PFSK-1 (cell line): ENCODE results near the gene PNPLA7.

ENCODE experiments used
- FOXP2 ChIP-seq: optimal IDR thresholded peaks from 2 replicates; pipeline ENCODE3; 2011; ENCODE audit warnings: borderline replicate concordance, control low read depth, inconsistent platforms; ENCODE audit not compliant: insufficient read depth; ENCODE audit errors: extremely low read length, extremely low read depth
- POLR2AphosphoS5 ChIP-seq: IDR thresholded peaks from 2 replicates; pipeline ENCODE4 v1.6.1; 2012; ENCODE audit warnings: low read depth, mild to moderate bottlenecking, control low read depth, low read length, moderate library complexity
- SIN3A ChIP-seq: IDR thresholded peaks from 2 replicates; pipeline ENCODE4 v1.6.1; 2012; ENCODE audit warnings: mild to moderate bottlenecking, low read length, moderate library complexity, borderline replicate concordance; ENCODE audit not compliant: insufficient read depth
- TAF1 ChIP-seq: IDR thresholded peaks from 2 replicates; pipeline ENCODE4 v1.6.1; 2012; ENCODE audit warnings: low read length, control low read depth, borderline replicate concordance; ENCODE audit not compliant: insufficient read depth
- TF ChIP-seq, protein P1 (sequence below), 2 experiments: IDR thresholded peaks; 2 replicates each; pipeline versions ENCODE4 v1.6.1 to v1.8.0; 2011 to 2012; ENCODE audit warnings: low read depth in 2 of 2, low read length in 2 of 2, control low read depth in 1 of 2, inconsistent platforms in 1 of 2, mild to moderate bottlenecking in 1 of 2, moderate library complexity in 1 of 2; ENCODE audit not compliant: insufficient read depth in 1 of 2

The PNPLA7 gene

GRCh38 chr9:137452006-137452760 lies 98.0 kb downstream of the PNPLA7 start:
- TF ChIP-seq SIN3A (no peak), FOXP2 (no peak), POLR2AphosphoS5 (no peak), TAF1 (no peak)
- TF ChIP-seq, protein P1, sequence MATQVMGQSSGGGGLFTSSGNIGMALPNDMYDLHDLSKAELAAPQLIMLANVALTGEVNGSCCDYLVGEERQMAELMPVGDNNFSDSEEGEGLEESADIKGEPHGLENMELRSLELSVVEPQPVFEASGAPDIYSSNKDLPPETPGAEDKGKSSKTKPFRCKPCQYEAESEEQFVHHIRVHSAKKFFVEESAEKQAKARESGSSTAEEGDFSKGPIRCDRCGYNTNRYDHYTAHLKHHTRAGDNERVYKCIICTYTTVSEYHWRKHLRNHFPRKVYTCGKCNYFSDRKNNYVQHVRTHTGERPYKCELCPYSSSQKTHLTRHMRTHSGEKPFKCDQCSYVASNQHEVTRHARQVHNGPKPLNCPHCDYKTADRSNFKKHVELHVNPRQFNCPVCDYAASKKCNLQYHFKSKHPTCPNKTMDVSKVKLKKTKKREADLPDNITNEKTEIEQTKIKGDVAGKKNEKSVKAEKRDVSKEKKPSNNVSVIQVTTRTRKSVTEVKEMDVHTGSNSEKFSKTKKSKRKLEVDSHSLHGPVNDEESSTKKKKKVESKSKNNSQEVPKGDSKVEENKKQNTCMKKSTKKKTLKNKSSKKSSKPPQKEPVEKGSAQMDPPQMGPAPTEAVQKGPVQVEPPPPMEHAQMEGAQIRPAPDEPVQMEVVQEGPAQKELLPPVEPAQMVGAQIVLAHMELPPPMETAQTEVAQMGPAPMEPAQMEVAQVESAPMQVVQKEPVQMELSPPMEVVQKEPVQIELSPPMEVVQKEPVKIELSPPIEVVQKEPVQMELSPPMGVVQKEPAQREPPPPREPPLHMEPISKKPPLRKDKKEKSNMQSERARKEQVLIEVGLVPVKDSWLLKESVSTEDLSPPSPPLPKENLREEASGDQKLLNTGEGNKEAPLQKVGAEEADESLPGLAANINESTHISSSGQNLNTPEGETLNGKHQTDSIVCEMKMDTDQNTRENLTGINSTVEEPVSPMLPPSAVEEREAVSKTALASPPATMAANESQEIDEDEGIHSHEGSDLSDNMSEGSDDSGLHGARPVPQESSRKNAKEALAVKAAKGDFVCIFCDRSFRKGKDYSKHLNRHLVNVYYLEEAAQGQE (IDR thresholded peaks at IDR 0.05; ENCODE audit: insufficient read depth in 1 of 2, low read depth in 2 of 2, low read length in 2 of 2) = no peak

DNA sequence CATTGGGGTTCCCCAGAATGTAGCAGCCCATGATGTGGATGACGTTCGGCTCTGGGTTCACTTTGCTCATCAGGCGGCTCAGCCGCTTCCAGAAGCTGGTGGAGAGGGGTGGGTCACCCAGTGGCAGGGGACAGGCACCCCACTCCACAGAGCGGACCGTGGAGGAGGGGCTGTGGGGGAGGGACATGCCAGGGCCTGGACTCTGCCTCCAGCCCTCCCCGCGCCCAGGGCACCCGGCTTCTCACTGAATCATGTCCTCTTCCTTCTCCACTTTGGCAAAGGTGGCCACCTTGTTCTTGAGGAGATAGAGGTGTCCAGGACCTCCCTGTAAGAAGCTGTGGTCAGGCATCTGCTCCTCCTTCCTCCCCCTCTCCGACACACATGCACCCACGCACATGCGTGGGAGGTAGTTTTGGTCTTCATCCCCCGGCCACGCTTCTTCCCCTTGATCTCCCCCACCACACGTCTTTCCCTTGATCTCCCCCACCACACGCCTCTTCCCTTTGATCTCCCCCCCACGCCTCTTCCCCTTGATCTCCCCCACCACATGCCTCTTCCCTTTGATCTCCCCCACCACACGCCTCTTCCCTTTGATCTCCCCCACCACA lies 100.2 kb downstream of the PNPLA7 start:
- TF ChIP-seq FOXP2 = no peak
- no peak for TF ChIP-seq TAF1
- TF ChIP-seq, protein P1 (IDR thresholded peaks at IDR 0.05; ENCODE audit: insufficient read depth in 1 of 2, low read depth in 2 of 2, low read length in 2 of 2) = no peak
- TF ChIP-seq SIN3A = no peak
- no peak for TF ChIP-seq POLR2AphosphoS5

DNA sequence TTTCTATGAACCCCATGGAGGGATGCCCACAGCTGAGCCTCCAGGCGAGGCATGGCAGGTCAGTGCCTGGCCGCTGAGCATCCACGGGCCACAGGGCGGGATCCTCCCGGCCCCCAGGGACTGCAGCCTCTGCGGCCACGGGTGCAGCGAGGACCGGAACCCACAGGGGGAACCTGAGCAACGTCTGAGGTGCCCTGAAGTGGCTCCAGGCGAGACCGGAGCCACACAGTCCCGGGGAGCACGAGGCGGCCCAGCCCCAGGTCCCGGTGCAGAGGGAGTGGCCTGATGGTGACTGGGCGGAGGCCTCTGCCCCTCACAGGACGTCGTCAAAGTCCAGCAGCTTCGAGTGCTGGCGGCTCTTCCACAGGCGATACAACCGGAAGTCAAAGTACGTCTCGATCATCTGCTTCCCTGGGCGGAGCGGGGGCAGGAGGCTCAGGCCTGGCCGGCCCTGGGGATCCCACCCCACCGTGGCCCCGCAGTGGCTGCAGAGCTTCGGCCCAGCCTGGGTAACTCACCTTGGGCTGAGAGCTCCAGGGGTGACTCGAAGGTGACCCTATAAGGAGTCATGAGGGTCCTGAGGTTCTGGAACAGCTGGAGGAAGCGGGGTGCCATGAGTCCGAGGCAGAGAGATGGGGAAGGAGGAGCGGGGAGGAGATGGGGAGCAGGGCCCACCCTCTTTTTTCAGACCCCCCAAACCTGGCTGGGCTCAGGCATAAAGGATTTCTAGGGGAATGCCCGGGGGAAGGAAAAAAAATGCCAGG lies 100.9 kb downstream of the PNPLA7 start:
- TF ChIP-seq SIN3A (no peak), TAF1 (no peak), POLR2AphosphoS5 (no peak), FOXP2 (no peak)
- TF ChIP-seq, protein P1 (IDR thresholded peaks at IDR 0.05; ENCODE audit: insufficient read depth in 1 of 2, low read depth in 2 of 2, low read length in 2 of 2) = no peak

DNA sequence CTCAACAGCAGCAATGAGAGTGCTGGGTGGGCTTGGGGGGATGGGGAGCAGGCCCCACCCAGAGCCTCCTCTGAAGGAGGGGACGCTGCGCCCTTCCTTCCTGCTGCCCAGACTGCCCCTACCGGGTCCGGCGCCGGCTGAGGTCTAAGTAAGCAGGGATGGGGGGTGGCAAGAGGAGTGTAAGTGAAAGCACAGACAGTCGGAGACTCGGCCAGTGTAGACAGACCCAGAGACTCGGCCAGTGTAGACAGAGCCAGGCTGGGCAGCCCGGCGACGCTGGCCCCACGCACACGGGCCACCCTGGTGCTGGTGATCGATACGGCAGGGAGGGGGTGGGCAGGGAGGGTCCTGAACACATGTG lies 101.6 kb downstream of the PNPLA7 start:
- TF ChIP-seq POLR2AphosphoS5 (no peak), FOXP2 (no peak), SIN3A (no peak), TAF1 (no peak)
- TF ChIP-seq, protein P1 (IDR thresholded peaks at IDR 0.05; ENCODE audit: insufficient read depth in 1 of 2, low read depth in 2 of 2, low read length in 2 of 2) = no peak
